HuH-7 (cell line): ENCODE results near the gene SLC4A8.

Experiments used
- DNase-seq: peaks from one replicate; pipeline ENCODE4 v3.0.0; 2011; ENCODE audit warnings: low spot score

SLC4A8 gene

GRCh38 chr12:51395283-51396230 lies 29.1 kb upstream of the SLC4A8 start:
- DNase-seq, result no peak

- no peak for DNase-seq
These were observed 27.0 kb upstream of the SLC4A8 start for GRCh38 chr12:51397670-51398069.

GRCh38 chr12:51399891-51400290 lies 24.7 kb upstream of the SLC4A8 start:
- no peak for DNase-seq

GRCh38 chr12:51401020-51401419 lies 23.6 kb upstream of the SLC4A8 start:
- no peak for DNase-seq

GRCh38 chr12:51401486-51401885 lies 23.1 kb upstream of the SLC4A8 start:
- DNase-seq, result no peak

- no peak for DNase-seq
These were observed 22.7 kb upstream of the SLC4A8 start for GRCh38 chr12:51401900-51402299.

GRCh38 chr12:51403159-51403558 lies 21.5 kb upstream of the SLC4A8 start:
- no peak for DNase-seq

- DNase-seq, result no peak
These were observed 20.9 kb upstream of the SLC4A8 start for GRCh38 chr12:51403681-51404136.

GRCh38 chr12:51404627-51405026 lies 20.0 kb upstream of the SLC4A8 start:
- DNase-seq, result no peak

- DNase-seq, result no peak
These were observed 18.8 kb upstream of the SLC4A8 start for GRCh38 chr12:51405801-51406207.

GRCh38 chr12:51406290-51406689 lies 18.3 kb upstream of the SLC4A8 start:
- DNase-seq, result no peak

GRCh38 chr12:51406859-51407258 lies 17.8 kb upstream of the SLC4A8 start:
- DNase-seq, result no peak

GRCh38 chr12:51407604-51408003 lies 17.0 kb upstream of the SLC4A8 start:
- DNase-seq, result no peak

- DNase-seq, result no peak
These were observed 14.8 kb upstream of the SLC4A8 start for GRCh38 chr12:51409846-51410245.

- no peak for DNase-seq
These were observed 11.5 kb upstream of the SLC4A8 start for GRCh38 chr12:51413149-51413548.

- DNase-seq, result no peak
These were observed 10.8 kb upstream of the SLC4A8 start for GRCh38 chr12:51413791-51414190.

- DNase-seq, result no peak
These were observed 8.7 kb upstream of the SLC4A8 start for GRCh38 chr12:51415931-51416330.

GRCh38 chr12:51417826-51418225 lies 6.8 kb upstream of the SLC4A8 start:
- no peak for DNase-seq

GRCh38 chr12:51419425-51420193 lies 5.0 kb upstream of the SLC4A8 start:
- DNase-seq, result no peak

- peak; percentile 73 for DNase-seq
These were observed 3.3 kb upstream of the SLC4A8 start for GRCh38 chr12:51421266-51421884.

- DNase-seq, result no peak
These were observed 453 bp upstream of the SLC4A8 start for GRCh38 chr12:51424094-51424661.

GRCh38 chr12:51428256-51428655 lies 3.6 kb downstream of the SLC4A8 start:
- DNase-seq, result no peak
